Liver (tissue), 9 donors: Measurements from ENCODE around the gene MRAP2. TPM values are rescaled to one million over a fixed set of nuclear protein-coding genes. Genes with fewer than 3 reads are reported as not detected.

Experiments
- DNase-seq: peaks from one replicate; pipeline ENCODE4 v3.0.0-alpha.2; 2017; ENCODE audit warnings: low spot score
- H3K27ac ChIP-seq, 2 donors: one replicate each; pipeline ENCODE4 v1.7.0; 2013; ENCODE audit warnings: inconsistent platforms in 2 of 2, low read length in 2 of 2, control low read depth in 1 of 2, low read depth in 1 of 2, mild to moderate bottlenecking in 1 of 2
- H3K27me3 ChIP-seq, 4 donors: one replicate each; pipeline versions ENCODE4 v1.6.1 to v1.7.0; 2013; ENCODE audit warnings: low read length in 3 of 4, inconsistent platforms in 1 of 4, mild to moderate bottlenecking in 1 of 4, moderate library complexity in 1 of 4; ENCODE audit not compliant: control insufficient read depth in 4 of 4, insufficient read depth in 4 of 4
- H3K36me3 ChIP-seq, 4 donors: one replicate each; pipeline versions ENCODE4 v1.6.1 to v1.7.0; 2013; ENCODE audit warnings: low read length in 3 of 4, mild to moderate bottlenecking in 3 of 4, low read depth in 1 of 4, moderate library complexity in 1 of 4; ENCODE audit not compliant: control insufficient read depth in 4 of 4, insufficient read depth in 3 of 4
- H3K4me1 ChIP-seq, 4 donors: one replicate each; pipeline versions ENCODE4 v1.6.1 to v1.7.0; 2013; ENCODE audit warnings: low read length in 3 of 4, mild to moderate bottlenecking in 3 of 4, moderate library complexity in 1 of 4; ENCODE audit not compliant: control insufficient read depth in 4 of 4, insufficient read depth in 4 of 4
- H3K4me3 ChIP-seq, 3 donors: one replicate each; pipeline versions ENCODE4 v1.6.1 to v1.7.0; 2013; ENCODE audit warnings: low read length in 3 of 3, control low read depth in 1 of 3, low read depth in 1 of 3, mild to moderate bottlenecking in 1 of 3
- H3K9ac ChIP-seq, 2 donors: one replicate each; pipeline ENCODE4 v1.7.0; 2013; ENCODE audit warnings: low read length in 2 of 2, mild to moderate bottlenecking in 2 of 2, moderate library complexity in 2 of 2, control low read depth in 1 of 2, low read depth in 1 of 2
- H3K9me3 ChIP-seq, 4 donors: one replicate each; pipeline versions ENCODE4 v1.6.1 to v1.7.0; 2013; ENCODE audit warnings: low read length in 3 of 4; ENCODE audit not compliant: control insufficient read depth in 4 of 4
- ATF3 ChIP-seq: IDR thresholded peaks from 2 replicates; pipeline ENCODE4 v1.6.1; 2016; ENCODE audit warnings: antibody characterized with exemption
- CTCF ChIP-seq: fragments of 150-350 bp; IDR thresholded peaks from 2 replicates; pipeline ENCODE4 v1.5.1; 2017; ENCODE audit warnings: improper control_type of control experiment, low read depth, low read length; ENCODE audit not compliant: missing input control
- EGR1 ChIP-seq, 2 donors: IDR thresholded peaks; 2 replicates each; pipeline ENCODE4 v1.6.1; 2016 to 2018; ENCODE audit warnings: antibody characterized with exemption in 2 of 2, low read depth in 2 of 2
- FOXA1 ChIP-seq: IDR thresholded peaks from 2 replicates; pipeline ENCODE4 v1.6.1; 2016; ENCODE audit warnings: antibody characterized with exemption
- FOXA2 ChIP-seq: IDR thresholded peaks from 2 replicates; pipeline ENCODE4 v1.6.1; 2016; ENCODE audit warnings: antibody characterized with exemption
- GABPA ChIP-seq, 2 donors: IDR thresholded peaks in 1 of 2; conservative IDR thresholded peaks in 1 of 2; 2 replicates each; pipeline ENCODE4 v1.6.1; 2016; ENCODE audit warnings: antibody characterized with exemption in 2 of 2, mild to moderate bottlenecking in 1 of 2, moderate library complexity in 1 of 2
- HNF4A ChIP-seq, 2 donors: conservative IDR thresholded peaks; 2 replicates each; pipeline ENCODE4 v1.6.1; 2016; ENCODE audit warnings: antibody characterized with exemption in 2 of 2, mild to moderate bottlenecking in 2 of 2
- HNF4G ChIP-seq: IDR thresholded peaks from 2 replicates; pipeline ENCODE4 v1.6.1; 2016; ENCODE audit warnings: antibody characterized with exemption
- JUND ChIP-seq, 2 donors: IDR thresholded peaks; 2 replicates each; pipeline ENCODE4 v1.6.1; 2016; ENCODE audit warnings: antibody characterized with exemption in 2 of 2
- MAX ChIP-seq: IDR thresholded peaks from 2 replicates; pipeline ENCODE4 v1.6.1; 2016; ENCODE audit warnings: antibody characterized with exemption
- NR2F2 ChIP-seq: IDR thresholded peaks from 2 replicates; pipeline ENCODE4 v1.6.1; 2016; ENCODE audit warnings: antibody characterized with exemption
- RAD21 ChIP-seq, 2 donors: IDR thresholded peaks; 2 replicates each; pipeline ENCODE4 v1.6.1; 2016; ENCODE audit warnings: antibody characterized with exemption in 2 of 2, mild to moderate bottlenecking in 2 of 2
- REST ChIP-seq: IDR thresholded peaks from 2 replicates; pipeline ENCODE4 v1.6.1; 2016; ENCODE audit warnings: antibody characterized with exemption, mild to moderate bottlenecking
- RXRA ChIP-seq, 2 donors: IDR thresholded peaks; 2 replicates each; pipeline ENCODE4 v1.6.1; 2017 to 2018; ENCODE audit warnings: antibody characterized with exemption in 2 of 2, mild to moderate bottlenecking in 1 of 2
- SP1 ChIP-seq: IDR thresholded peaks from 2 replicates; pipeline ENCODE4 v1.6.1; 2018; ENCODE audit warnings: antibody characterized with exemption, mild to moderate bottlenecking
- TAF1 ChIP-seq: conservative IDR thresholded peaks from 2 replicates; pipeline ENCODE4 v1.6.1; 2016; ENCODE audit warnings: antibody characterized with exemption, mild to moderate bottlenecking
- YY1 ChIP-seq: IDR thresholded peaks from 2 replicates; pipeline ENCODE4 v1.6.1; 2016; ENCODE audit warnings: antibody characterized with exemption, mild to moderate bottlenecking
- ZBTB33 ChIP-seq: IDR thresholded peaks from 2 replicates; pipeline ENCODE4 v1.6.1; 2016; ENCODE audit warnings: antibody characterized with exemption
- WGBS: extraction: QIAGEN DNeasy Blood & Tissue Kit; methylation state at CpG from one replicate; pipeline ENCODE4 v1.1.7; 2013; 5-methylcytosine and 5-hydroxymethylcytosine counted together
- polyA plus RNA-seq, 2 donors: library from polyadenylated mRNA; stranded (reverse) in 1 of 2; unstranded in 1 of 2; fragments of 200-250 nt in 1 of 2; fragments of >200 nt in 1 of 2; fragmentation: Nextera tagmentation in 1 of 2; extraction: Ambion mirVana in 1 of 2; gene quantifications; one replicate each; pipeline versions ENCODE4 v1.2.1 to v1.2.3, GENCODE V29; 2013 to 2015
- total RNA-seq, 2 donors: library from RNA; depleted of rRNA; stranded (reverse); fragments of >200 nt; gene quantifications; one replicate each; pipeline ENCODE4 v1.2.3, GENCODE V29; 2014
- donor health status: healthy.
- donor health status: healthy.
- donor health status: healthy.
- donor health status: healthy.
- donor health status: healthy.

Gene MRAP2
- total and polyA plus RNA-seq, 4 donors: 0.05 to 0.51 (median 0.08) TPM; not detected in 1

- no peak for TF ChIP-seq GABPA (IDR thresholded peaks at IDR 0.05 in 1 of 2, conservative IDR thresholded peaks at IDR 0.05 in 1 of 2)
- TF ChIP-seq YY1: no peak
- no peak for TF ChIP-seq ZBTB33
- TF ChIP-seq RXRA (IDR thresholded peaks at IDR 0.05): no peak
- TF ChIP-seq NR2F2: no peak
These were observed 44.8 kb downstream of the MRAP2 start (continued) for GRCh38 chr6:84078335-84078734.

GRCh38 chr6:84081222-84081621 lies 47.6 kb downstream of the MRAP2 start:
- Histone ChIP-seq H3K9ac (no peak overlapping the region), H3K36me3 (no peaks in the 10 kb centered on the region), H3K9me3 (no peaks in the 10 kb centered on the region), H3K27me3 (no peaks in the 10 kb centered on the region), H3K4me1 (no peaks in the 10 kb centered on the region), H3K4me3 (no peak overlapping the region), H3K27ac (no peak overlapping the region)
- TF ChIP-seq JUND (IDR thresholded peaks at IDR 0.05): no peak
- TF ChIP-seq REST: no peak
- no peak for TF ChIP-seq GABPA (IDR thresholded peaks at IDR 0.05 in 1 of 2, conservative IDR thresholded peaks at IDR 0.05 in 1 of 2)
- no peak for TF ChIP-seq RAD21 (IDR thresholded peaks at IDR 0.05)
- TF ChIP-seq SP1: no peak
- TF ChIP-seq MAX: no peak
- no peak for TF ChIP-seq ATF3
- TF ChIP-seq TAF1: no peak
- TF ChIP-seq NR2F2: no peak
- TF ChIP-seq CTCF: no peak
- no peak for TF ChIP-seq ZBTB33
- no peak for TF ChIP-seq FOXA1
- TF ChIP-seq EGR1 (IDR thresholded peaks at IDR 0.05; ENCODE audit: low read depth in 2 of 2): no peak
- TF ChIP-seq HNF4G: no peak
- TF ChIP-seq FOXA2: no peak
- no peak for TF ChIP-seq HNF4A (conservative IDR thresholded peaks at IDR 0.05)
- TF ChIP-seq RXRA (IDR thresholded peaks at IDR 0.05): no peak
- no peak for TF ChIP-seq YY1
- 81% methylated on average over 2 of the region's 2 CpGs for WGBS
- no peak for DNase-seq
